Kidney epithelial cell (primary cell): Measurements from ENCODE around the gene CTBP1. TPM values are rescaled to one million over a fixed set of nuclear protein-coding genes. Genes with fewer than 3 reads are reported as not detected.

Experiments used
- DNase-seq: peaks from one replicate; pipeline ENCODE4 v3.0.0-alpha.2; 2010; ENCODE audit warnings: low read depth
- H3K27me3 ChIP-seq: 2 replicates; pipeline ENCODE4 v1.6.0; 2011; ENCODE audit warnings: low read length; ENCODE audit not compliant: control insufficient read depth, insufficient read depth
- H3K36me3 ChIP-seq: 2 replicates; pipeline ENCODE4 v1.5.1; 2011; ENCODE audit warnings: low read length; ENCODE audit not compliant: control insufficient read depth, insufficient read depth
- H3K4me3 ChIP-seq: 2 replicates; pipeline ENCODE4 v1.5.1; 2011; ENCODE audit warnings: low read depth, mild to moderate bottlenecking, control low read depth, low read length
- CTCF ChIP-seq: IDR thresholded peaks from 2 replicates; pipeline ENCODE4 v1.5.1; 2011; ENCODE audit warnings: mild to moderate bottlenecking, moderate library complexity, low read length, control low read depth, inconsistent platforms; ENCODE audit not compliant: insufficient read depth, poor library complexity, severe bottlenecking
- total RNA-seq: library from RNA; depleted of rRNA; stranded (reverse); fragments of >200 nt; gene quantifications from 2 replicates; pipeline ENCODE4 v1.2.3, GENCODE V29; 2015

Gene CTBP1
- total RNA-seq, 1 donor from 2014 or later: 170 TPM

GRCh38 chr4:1285790-1286553 is 37.0 kb upstream of the CTBP1 start:
- DNase-seq: no peak
- H3K36me3 ChIP-seq: no peaks in the 10 kb centered on the region
- H3K27me3 ChIP-seq: no peaks in the 10 kb centered on the region
- no peak for TF ChIP-seq CTCF
- H3K4me3 ChIP-seq: no peak overlapping the region

DNA sequence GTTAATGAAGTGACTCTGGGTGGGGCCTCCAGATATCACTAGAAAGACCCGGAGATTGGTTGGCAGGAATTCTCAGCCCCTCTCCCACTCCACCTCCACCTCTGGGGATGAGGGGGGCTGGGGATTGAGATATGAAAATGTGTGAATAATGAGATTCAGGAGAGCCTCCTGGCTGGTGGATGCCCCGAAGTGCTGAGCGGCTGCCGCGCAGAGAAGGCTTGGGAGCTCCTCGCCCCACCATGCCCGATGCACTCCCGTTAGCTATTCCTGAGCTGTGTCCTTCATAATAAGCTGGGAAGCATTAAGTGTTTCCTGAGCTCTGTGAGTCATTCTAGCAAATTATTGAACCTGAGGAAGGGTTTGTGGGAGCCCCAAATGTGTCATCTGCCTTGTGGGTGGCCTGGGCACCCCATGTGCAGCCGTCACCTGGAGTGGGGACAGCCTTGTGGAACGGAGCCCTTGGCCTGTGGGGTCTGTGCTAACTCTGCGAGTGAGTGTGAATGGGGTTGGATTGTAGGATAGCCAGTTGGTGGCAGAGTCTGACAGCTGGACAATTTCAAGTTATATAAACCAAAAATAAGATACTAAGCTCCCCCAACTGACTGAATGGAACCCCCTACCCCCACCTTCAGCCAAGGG is 36.3 kb upstream of the CTBP1 start:
- H3K36me3 ChIP-seq: no peaks in the 10 kb centered on the region
- H3K4me3 ChIP-seq: no peak overlapping the region
- DNase-seq: no peak
- H3K27me3 ChIP-seq: no peaks in the 10 kb centered on the region
- no peak for TF ChIP-seq CTCF

DNA sequence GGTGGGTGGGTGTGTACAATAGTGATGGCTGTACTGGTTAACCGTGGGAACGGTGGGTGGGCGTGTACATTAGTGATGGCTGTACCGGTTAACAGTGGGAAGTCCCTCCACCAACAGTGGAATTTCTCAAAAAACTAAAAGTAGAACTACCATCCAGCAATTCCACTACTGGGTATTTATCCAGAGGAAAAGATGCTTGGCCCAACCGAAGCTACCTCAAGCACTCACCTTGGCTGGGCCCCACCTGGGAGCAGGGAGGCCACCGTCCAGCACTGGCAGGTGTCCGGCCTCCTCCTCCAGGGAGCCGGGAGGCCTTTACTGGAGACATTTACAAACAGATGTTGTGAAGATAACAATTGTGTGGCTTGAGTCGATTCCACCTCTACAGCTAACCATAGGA is 34.8 kb upstream of the CTBP1 start:
- no peaks in the 10 kb centered on the region for H3K27me3 ChIP-seq
- no peak overlapping the region for H3K4me3 ChIP-seq
- H3K36me3 ChIP-seq: no peaks in the 10 kb centered on the region
- no peak for DNase-seq
- no peak for TF ChIP-seq CTCF

DNA sequence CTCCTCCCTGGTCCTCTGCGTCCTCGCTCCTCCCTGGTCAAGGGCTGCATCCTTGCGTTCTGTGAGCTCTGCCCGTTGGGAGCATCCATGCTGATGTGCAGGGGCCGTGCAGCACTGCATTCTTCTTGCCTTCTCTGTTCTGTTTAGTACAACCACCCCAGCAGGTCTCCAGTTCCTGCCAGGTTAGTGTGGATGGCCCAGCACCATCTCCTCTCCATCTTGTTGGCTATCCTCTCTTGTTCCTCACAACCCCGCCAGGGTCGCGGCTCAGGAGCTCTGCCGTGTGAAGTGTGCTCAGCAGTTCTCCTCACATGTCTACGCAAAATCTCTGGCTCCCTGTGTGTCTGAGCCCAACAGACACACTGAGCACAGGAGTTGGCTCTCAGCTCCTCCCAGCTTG is 30.3 kb upstream of the CTBP1 start:
- no peak for DNase-seq
- Histone ChIP-seq H3K4me3 (no peak overlapping the region), H3K27me3 (no peaks in the 10 kb centered on the region), H3K36me3 (no peaks in the 10 kb centered on the region)
- no peak for TF ChIP-seq CTCF

GRCh38 chr4:1277667-1278665 is 29.0 kb upstream of the CTBP1 start:
- no peak for DNase-seq

More at GRCh38 chr4:1277667-1278665, 29.0 kb upstream of the CTBP1 start:
- H3K36me3 ChIP-seq: no peaks in the 10 kb centered on the region
- no peaks in the 10 kb centered on the region for H3K27me3 ChIP-seq
- no peak overlapping the region for H3K4me3 ChIP-seq
- no peak for TF ChIP-seq CTCF
